GM12801 (cell line): Measurements from ENCODE around the gene NRBF2.

Source experiments
- TF ChIP-seq, protein P1 (sequence below): IDR thresholded peaks from one replicate; pipeline ENCODE4 v1.5.1; 2011; ENCODE audit warnings: control low read depth; ENCODE audit not compliant: insufficient read length; ENCODE audit errors: extremely low read depth

NRBF2 gene

DNA sequence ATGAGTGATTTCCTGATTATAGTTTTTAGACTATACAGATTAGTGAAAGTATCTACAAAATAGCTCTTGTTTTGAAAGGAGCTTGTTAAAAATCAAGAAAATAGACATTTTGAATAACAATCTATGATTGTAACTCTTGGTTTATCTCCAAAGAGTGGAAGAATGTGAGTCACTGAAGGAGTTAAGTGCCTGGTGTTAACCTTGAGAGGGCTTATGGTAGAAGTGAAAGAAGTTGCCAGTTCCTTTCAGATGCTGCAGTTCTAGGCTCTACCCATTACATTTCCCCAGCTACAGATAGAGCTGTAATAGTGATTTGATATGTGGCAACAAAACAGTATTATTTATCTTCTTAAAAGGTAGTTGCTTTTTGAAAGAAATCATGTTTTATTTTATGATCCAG, 12.7 kb downstream of the NRBF2 start:
- TF ChIP-seq, protein P1, sequence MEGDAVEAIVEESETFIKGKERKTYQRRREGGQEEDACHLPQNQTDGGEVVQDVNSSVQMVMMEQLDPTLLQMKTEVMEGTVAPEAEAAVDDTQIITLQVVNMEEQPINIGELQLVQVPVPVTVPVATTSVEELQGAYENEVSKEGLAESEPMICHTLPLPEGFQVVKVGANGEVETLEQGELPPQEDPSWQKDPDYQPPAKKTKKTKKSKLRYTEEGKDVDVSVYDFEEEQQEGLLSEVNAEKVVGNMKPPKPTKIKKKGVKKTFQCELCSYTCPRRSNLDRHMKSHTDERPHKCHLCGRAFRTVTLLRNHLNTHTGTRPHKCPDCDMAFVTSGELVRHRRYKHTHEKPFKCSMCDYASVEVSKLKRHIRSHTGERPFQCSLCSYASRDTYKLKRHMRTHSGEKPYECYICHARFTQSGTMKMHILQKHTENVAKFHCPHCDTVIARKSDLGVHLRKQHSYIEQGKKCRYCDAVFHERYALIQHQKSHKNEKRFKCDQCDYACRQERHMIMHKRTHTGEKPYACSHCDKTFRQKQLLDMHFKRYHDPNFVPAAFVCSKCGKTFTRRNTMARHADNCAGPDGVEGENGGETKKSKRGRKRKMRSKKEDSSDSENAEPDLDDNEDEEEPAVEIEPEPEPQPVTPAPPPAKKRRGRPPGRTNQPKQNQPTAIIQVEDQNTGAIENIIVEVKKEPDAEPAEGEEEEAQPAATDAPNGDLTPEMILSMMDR = no peak

DNA sequence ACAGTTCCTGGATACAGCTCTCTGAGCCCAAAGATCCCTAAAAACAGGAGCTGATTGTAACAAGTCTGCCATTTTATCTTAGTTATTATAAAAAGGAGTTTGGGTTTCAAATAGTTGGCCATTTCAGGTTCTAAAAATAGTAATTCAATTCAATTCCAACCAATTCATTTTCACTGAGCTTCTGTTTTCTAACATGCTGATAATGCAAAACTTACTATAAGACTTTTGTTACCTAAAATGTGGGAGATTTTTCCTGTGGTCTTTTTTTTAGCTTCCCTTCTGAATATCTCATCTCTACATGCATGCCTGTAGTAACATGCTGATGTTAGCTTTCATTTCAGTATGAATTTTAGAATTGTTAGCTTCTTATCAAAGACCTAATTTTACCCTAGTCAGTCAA, 13.4 kb downstream of the NRBF2 start:
- TF ChIP-seq, protein P1 = no peak

DNA sequence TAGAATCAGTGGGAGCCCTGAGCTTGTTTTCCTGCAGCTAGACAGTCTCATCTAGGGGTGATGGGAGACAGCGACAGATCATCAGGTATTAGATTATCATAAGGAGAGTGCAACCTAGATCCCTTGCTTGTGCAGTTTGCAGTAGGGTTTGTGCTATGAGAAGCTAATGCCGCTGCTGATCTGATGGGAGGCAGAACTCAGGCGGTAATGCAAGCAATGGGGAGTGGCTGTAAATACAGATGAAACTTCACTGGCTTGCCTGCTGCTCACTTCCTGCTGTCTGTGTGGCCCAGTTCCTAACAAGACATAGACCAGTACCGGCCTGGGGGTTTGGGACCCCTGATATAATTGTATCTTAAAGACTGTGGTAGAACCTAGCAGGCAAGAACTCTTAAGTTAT, 17.6 kb downstream of the NRBF2 start:
- TF ChIP-seq, protein P1 = no peak

DNA sequence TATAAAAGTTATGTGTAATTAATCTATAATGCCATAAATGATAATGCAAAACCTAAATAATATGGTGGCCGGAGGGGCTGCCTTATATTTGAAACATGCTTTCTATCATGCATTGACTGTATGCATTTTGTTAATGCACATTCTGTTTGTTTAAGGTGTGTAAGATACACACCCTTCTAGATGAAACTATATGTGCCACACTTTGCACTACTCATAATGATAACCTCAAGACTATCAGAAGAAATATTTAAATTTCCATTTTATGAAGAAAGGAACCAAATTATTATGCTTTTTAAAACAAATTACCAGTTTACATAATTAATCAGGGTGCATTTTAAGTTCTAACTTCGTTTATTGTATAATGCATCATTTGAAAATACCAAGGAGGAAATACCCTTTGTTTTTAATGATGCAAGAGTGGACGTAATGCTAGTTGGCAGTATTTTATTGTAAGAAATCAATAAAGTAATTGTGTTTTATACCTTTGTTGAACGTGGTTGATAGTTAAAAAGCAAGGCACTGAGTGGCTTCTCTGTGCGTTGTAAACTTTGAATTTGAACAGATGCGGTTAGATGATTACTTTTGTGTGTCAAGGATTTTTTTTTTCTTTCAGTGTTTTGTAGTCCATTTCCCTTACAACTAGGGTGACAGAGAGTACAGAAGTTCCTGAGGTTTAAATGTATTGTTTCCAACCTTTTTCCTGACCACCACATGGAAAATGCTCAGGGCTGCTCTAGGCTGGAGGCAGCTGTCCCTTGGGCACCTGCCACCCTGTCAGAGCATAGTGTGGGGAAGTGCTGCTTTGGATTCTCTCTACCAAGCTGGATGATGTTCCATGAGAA, 21.6 kb downstream of the NRBF2 start:
- TF ChIP-seq, protein P1 = no peak

DNA sequence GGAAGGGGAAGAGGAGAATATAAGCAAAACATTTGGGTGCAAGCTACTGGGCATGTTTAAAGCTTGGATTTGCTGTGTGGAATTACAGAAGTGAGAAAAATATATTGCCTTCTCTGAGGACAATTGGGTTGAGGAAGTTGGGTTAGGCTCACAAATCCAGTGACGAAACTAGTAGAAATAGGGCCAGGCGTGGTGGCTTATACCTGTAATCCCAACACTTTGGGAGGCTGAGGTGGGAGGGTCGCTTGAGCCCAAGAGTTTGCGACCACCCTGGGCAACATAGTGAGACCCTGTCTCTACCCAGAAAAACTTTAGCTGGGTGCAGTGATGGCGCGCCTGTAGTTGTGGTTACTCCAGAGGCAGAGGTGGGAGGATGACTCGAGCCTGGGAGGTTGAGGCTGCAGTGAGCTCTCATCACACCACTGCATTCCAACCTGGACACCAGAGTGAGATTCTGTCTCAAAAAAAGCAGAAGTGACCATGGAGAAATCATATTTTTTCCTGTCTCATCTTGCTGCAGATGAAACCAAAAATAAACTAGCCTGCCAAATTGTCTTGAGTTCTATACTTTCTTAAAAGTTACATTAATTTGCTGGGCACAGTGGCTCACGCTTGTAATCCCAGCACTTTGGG, 22.4 kb downstream of the NRBF2 start:
- TF ChIP-seq, protein P1 = no peak

DNA sequence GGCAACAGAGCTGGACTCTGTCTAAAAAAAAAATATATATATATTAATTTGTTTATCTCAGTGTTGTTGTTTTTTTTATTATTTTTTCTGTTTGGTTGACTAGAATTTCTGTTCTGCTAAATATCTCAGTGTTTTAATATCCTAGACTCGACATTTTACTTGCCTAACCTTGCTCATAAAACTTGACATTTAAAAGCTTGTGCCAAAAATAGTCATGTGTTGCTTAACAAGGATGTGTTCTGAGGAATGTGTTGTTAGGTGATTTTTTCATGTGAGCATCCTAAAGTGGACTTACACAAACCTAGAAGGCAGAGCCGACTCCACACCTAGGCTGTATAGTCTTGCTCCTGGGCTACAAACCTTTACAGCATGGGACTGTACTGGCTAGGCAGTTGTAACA, 23.1 kb downstream of the NRBF2 start:
- TF ChIP-seq, protein P1 = no peak

DNA sequence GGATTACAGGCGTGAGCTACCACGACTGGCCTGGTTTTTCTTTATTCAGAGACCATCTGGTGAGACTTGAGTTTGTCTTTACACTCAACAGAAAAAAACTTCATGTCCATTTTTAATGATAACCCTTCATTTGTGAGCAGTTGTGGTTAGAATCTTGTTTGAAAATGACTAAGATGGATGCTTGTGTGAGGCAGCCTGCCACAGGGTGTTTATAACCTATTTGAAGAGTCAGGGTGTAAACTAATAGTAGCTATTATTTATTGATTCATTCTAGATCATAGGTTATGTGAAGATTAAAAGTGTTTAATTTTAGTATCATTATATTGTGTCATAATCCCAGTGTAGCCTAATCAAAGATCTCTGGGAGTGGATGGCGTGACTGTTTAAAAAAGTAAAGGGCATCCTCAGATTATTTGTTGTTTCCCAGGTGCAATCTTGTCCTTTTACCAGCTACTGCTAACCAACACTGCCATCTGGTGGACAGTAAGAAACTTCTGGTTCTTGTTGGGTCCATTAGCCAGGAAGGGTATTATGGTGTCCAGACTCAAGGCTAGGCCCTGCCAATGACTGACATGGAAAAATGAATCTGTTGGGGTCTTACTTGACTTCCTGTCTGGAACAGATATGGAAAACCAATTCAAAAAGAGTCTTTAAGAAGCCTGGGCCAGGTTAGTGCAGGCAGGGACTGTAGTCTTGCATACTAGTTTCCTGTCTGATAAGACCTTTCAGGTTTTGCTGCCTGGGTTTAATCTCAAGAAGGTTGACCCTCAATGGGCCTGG, 24.9 kb downstream of the NRBF2 start:
- TF ChIP-seq, protein P1 = no peak
